ENCODE data around the gene C16orf92. TPM values are rescaled to one million over a fixed set of nuclear protein-coding genes. Genes with fewer than 3 reads are reported as not detected.

Gene C16orf92
- total RNA-seq, 1 experiment from 2014 or later: not detected

DNA sequence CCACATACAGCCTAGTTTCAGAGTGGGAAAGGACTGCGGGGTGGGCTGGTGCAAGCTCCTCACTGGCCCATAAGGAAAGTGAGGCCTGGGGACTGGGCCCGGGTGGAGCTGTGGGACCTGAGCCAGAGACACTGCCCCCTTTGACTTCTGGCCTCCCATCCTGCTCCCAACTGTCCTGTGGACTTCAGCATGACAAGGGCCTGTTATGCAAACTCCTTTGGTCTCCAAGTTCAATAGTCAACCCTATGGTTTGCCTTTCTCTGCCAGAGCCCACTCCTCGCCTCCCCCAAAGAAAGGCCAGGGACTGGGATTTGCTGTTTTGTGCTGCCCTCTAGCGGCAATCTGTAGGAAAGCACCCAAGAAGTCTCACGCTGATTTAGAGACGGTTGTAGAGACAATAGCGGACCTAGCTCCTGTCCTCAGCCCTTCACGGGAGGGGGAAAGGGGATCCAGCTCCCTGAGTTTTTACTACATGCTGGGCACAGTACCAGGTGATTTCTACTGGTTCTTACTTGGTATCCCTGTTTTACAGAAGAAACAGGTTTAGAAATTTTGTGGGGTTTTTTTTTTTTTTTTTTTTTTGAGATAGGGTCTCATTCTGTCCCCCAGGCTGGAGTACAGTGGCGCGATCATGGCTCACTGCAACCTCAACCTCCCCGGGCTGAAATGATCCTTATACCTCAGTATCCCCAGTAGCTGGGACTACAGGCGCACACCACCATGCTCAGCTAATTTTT, 9.3 kb downstream of the C16orf92 start:
- Histone ChIP-seq H3K4me3 (replicated peaks in 1 of 2; ENCODE audit: low read depth in 1 of 2, low read length in 2 of 2) (no peak overlapping the region), H3K4me1 (ENCODE audit: control insufficient read depth in 1 of 2, insufficient read depth in 2 of 2, low read length in 2 of 2) (peaks cover 0 to 5% of the 10 kb centered on the region in 2 experiments; a peak in 2 of 4 replicates), H3K79me2 (ENCODE audit: insufficient read depth, low read length) (no peaks in the 10 kb centered on the region), H3K36me3 (ENCODE audit: control insufficient read depth in 1 of 2, insufficient read depth in 2 of 2, low read length in 2 of 2) (no peaks in the 10 kb centered on the region), H3K9me3 (ENCODE audit: control insufficient read depth in 1 of 2, insufficient read depth in 1 of 2, low read depth in 1 of 2, low read length in 2 of 2) (no peaks in the 10 kb centered on the region), H3K4me2 (ENCODE audit: low read length) (0 out of 2 replicates have a peak overlapping the region, but pooled peaks have one; percentile 15), H4K20me1 (ENCODE audit: insufficient read depth) (no peaks in the 10 kb centered on the region), H3K27ac (ENCODE audit: low read depth, low read length) (no peak overlapping the region), H3K27me3 (ENCODE audit: insufficient read depth, low read length) (no peaks in the 10 kb centered on the region), H3K9ac (ENCODE audit: low read length) (no peak overlapping the region), H2AFZ (ENCODE audit: low read depth, low read length, poor library complexity, severe bottlenecking) (no peak overlapping the region), H3K9me2 (ENCODE audit: insufficient read depth) (no peaks in the 10 kb centered on the region)
- intact Hi-C loops (cut with micrococcal nuclease): loop anchor here (1.0 to 2.0 kb wide), 2 partner anchors 332 to 339 kb away; no protein-coding TSS in a partner anchor
- peak; percentile 58 for DNase-seq (ENCODE audit: low read depth, low spot score)
- ChIA-PET POLR2A (interaction anchor here (0.7 kb wide), 2 partner anchors 59 to 91 kb away, joined by 3 to 4 read pairs; partner anchors contain the start of gene MAPK3), RAD21 (ENCODE audit: low non-redundant PET in 1 of 2, low total read pairs in 2 of 2, uncharacterized antibody in 2 of 2, unreplicated experiment in 2 of 2) (interaction anchor here (0.5 to 2.5 kb wide), 6 partner anchors 184 to 341 kb away, joined by 3 to 11 read pairs (median 5); no protein-coding TSS in a partner anchor), CTCF (interaction anchor here (0.7 to 2.6 kb wide), 21 partner anchors 9 to 341 kb away, joined by 3 to 34 read pairs (median 3); partner anchors contain the start of genes PAGR1, SEZ6L2, TAOK2 and TBX6)
- ATAC-seq: peak; percentile 79
- TF ChIP-seq ZFX (IDR thresholded peaks at IDR 0.05): no peak
- TF ChIP-seq, protein P1, sequence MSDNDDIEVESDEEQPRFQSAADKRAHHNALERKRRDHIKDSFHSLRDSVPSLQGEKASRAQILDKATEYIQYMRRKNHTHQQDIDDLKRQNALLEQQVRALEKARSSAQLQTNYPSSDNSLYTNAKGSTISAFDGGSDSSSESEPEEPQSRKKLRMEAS (IDR thresholded peaks at IDR 0.05): no peak
- peak; percentile 86 to 97 (median 87) for TF ChIP-seq CTCF (IDR thresholded peaks at IDR 0.05 in 2 of 3, conservative IDR thresholded peaks at IDR 0.05 in 1 of 3; ENCODE audit: borderline replicate concordance in 1 of 3, insufficient read depth in 1 of 3, low read depth in 2 of 3, low read length in 2 of 3)
- peak; percentile 95 for TF ChIP-seq RAD21 (IDR thresholded peaks at IDR 0.05; ENCODE audit: low read depth)
- BruUV-seq (replicated peaks): no TSS peak
